IPS DF 4.7 (cell line): ENCODE measurements around the gene SLC24A3.

Experiments used
- DNase-seq: peaks from one replicate; pipeline ENCODE4 v3.0.0-alpha.2; 2013; ENCODE audit warnings: low spot score; ENCODE audit errors: extremely low read depth

The SLC24A3 gene

DNA sequence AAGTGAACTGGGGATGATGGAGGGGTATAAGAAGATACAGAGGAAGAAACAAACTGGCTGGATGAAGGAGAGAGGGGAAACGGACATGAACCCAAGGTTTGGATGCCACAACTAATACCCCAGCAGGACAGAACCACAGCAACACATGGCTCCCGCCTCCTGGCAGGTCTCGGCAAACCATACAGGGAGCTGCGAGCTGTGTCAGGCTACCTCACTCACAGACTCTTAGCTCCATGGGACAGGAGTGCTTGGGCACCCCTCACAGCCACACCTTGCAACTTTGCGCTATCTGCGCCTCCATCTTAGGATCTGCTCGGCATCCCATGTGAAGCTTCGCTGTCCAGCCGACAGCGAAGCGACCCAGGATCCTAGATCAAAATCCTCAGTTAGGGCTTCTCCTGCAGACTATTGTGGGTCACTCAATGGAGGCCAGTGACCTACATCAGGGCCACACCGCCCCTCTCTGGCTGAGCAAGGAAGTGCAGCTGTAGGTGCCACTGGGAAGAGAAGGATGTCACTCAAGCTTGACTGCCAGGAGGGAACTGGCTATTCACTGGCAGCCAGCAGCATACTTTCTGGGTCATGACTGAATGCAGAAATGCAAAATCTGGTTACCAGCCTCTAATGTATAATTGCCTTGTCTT lies 371.2 kb downstream of the SLC24A3 start:
- DNase-seq, result peak; percentile 51

DNA sequence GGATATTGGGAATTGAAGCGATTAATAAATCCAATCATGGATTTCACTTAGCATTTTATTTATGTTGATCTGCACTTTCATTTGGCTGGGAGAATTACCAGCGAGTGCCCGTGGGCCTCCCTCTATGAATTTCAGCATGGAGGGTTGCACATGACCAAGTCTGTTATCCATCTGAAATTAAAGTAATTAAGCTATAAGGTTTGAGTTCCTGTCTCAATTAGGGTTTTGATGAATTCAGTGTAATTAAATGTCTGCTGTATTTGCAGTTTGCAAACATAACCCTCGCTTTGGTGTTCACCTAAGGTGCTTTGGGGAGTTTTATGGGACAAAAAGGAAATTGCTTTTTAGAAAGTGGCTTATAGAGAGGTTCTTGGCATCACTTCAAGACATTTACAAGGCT lies 375.8 kb downstream of the SLC24A3 start:
- DNase-seq, result no peak

DNA sequence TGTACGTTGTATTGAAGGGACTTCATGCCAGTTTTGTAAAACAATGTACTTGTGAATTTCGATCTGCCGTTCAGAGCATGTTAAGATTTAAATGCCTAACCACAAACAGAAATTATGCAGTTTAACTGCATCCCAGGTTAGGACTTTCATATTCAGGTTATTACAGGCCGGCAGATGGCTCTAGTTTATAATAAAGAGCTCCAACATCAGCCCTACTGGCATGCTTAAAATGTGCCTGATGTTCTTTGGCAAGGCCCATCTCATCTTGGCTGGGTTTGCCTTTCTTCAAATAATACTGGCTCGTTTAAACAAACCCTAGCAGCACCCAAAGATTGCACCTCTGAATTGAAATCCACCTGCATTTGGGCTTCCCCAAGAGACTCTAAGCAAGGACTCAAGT lies 376.3 kb downstream of the SLC24A3 start:
- DNase-seq, result no peak

DNA sequence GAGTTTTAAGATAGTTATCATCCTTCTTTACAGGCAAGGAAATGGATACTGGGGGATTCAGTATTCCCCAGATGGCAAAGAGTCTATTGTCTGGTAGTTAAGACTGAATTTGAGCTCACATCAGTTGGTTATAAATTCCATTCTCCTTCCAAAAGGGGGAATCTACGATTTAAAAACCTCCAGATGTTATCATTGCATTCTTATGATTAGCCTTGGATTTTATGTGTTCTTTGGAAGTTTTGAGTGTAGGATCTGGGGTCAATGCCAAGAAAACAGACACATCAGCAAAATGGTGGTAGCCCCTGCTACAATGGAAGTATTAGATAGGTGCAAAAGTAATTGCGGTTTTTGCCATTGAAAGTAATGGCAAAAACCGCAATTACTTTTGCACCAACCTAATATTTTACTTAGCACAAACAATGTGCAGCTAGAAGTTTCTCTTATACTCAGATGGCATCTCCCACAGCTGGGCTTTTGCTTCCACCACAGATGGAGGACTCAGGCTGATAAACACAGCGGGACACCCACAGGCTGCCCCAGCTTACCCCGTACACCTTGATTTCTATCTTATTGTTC lies 377.4 kb downstream of the SLC24A3 start:
- DNase-seq, result no peak

DNA sequence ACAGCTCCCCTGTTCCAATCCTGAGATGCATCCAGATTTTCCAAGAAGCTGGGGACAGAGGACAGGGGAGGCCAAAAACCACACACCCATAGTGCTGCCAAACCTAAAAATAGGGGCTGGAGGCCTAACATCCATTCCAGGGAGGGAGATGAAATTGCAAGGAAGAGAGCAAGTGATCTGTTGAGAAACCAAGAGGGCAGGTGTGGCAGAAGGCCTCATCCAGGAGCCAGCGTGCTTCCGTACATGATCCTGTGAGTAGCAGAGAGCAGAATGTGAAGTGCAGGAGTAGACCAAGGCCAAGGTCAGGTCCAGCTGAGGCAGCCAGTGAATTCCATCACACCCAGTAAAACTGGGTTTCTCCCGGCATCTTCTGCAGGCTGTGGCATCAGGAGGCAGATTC lies 377.9 kb downstream of the SLC24A3 start:
- no peak for DNase-seq

DNA sequence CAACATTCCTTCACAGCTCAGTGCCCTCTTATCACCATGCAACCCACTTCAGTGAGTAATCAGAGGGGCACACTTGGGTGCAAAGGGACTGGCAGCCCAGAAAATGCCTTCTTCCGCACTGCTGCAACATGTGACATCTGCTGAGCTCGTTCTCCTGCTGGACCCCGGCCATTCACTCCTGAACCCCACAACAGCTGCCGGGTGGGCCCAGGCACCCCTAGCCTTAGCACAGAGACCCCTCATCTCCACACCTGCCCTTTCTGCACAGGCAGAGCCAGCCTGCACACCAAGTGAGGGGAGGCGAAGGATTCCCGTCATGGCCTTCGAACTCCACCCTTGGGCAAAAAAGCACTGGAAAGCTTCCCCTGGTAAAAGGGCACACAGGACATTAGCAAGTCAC lies 381.3 kb downstream of the SLC24A3 start:
- no peak for DNase-seq

DNA sequence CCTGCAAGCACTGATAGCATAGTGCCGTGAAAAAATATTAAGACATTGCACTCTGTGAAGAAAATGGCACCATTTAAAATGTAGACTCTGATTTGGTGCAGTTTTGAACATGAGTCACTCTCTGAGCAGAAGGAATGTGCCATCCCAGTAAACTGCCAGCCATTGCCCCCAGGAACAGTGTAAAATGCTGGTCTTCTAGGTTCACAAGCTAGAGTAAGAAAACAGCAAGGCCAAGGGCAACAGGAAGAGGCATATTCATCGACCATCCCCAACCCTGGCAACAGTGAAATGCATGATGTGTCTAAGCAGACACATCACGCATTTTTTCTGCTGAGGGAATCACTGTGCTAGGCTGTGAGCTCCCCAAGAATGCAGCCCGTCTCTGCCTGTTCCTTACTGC lies 382.5 kb downstream of the SLC24A3 start:
- no peak for DNase-seq

DNA sequence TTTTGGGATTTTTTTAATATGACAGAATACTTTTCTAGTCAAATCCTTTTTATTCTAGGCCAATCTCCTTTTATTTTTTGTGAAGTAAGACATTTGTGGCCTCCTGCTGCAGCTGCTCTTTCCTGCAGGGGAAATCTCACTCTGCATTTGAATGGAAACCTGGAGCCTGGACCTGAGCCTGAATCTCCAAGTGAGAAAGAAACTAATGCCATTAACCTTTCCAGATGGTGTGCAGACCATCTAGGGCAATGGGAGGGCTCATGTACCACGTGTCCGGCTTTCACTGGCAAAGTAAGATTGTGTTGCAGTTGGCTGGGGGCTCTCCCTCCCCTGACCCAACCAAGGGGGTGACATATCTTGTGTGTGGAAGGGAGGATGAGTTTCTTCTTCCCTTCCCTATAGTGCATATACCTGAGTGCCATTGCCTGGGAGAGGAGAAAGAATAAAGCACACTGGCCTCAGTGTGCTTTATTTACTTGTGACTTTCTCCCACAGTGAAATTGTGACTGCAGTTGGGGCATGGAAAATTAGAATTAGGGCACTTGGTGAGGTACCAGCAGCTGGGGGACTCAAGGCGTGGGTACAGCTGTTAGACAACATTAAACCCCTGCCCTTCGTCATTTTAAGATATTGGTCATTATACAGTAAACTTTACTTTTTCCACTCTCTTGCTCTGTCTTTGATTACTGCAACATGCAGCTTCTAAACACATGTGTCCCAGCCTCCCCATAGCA lies 385.8 kb downstream of the SLC24A3 start:
- DNase-seq, result no peak

DNA sequence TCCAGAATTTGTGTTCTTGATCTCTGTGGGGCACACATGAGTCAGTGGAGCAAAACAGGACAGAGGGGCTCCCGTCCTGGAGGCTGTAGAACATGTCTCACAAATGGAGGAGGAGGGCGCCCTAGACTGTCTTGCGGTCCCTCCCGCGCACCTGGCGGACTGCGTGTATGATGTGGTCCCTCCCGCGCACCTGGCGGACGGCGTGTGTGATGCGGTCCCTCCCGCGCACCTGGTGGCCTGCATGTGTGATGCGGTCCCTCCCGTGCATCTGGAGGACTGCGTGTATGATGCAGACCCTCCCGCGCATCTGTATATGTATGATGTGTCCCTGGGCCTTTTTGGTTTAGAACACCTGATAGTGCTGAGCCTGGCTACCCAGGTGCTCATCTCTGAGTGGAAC lies 386.8 kb downstream of the SLC24A3 start:
- DNase-seq, result no peak

DNA sequence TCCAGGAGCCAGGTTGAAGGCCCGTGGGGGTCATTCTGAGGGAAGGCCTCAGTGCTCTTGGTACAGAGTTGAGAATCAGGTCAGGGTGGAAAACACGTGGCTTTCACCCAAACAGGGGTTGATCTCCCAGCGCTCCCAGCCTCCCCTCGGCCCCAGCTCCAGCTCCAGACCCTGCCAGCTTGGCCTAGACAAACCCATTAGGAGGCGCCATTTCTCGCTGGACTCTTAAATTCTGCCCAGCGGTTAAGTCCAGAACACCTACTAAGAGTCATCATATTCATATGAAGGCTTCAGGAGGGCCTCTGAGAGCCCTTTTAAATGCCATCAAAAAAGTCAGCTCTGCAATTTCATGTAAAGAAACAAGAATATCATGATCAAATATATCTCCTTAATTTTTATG lies 387.6 kb downstream of the SLC24A3 start:
- DNase-seq, result no peak

DNA sequence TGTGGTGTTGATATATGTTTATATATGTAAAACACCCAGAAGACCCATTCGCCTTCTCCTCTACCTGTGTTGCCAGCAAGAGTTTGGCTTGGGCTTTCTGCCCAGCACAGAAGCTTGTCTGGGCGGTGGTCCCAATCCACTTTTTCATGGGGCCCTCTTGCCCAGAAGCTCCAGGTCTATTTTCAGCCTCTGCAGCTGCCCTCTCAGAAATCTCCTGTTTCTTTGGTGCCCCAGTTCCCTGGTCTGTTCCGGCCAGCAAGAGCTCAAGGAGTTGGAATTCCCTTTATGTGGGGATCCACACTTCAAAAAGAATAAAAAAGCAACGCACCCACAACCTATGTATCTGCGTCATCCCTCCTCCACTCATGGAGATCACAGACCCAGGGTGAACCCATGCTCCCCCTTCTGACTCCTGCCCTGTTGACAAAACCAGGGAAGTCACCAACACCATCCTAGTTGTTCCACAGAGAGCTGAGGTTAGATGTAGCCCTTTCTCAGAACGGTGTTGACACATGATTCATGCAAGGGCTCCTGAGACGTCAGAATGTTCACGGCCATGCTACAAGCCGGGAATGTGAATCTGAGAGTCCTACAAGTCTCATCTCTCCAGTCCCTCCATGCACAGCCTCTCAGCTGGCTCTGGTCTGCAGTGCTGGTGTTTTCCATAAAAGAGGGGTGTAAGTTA lies 388.8 kb downstream of the SLC24A3 start:
- no peak for DNase-seq

DNA sequence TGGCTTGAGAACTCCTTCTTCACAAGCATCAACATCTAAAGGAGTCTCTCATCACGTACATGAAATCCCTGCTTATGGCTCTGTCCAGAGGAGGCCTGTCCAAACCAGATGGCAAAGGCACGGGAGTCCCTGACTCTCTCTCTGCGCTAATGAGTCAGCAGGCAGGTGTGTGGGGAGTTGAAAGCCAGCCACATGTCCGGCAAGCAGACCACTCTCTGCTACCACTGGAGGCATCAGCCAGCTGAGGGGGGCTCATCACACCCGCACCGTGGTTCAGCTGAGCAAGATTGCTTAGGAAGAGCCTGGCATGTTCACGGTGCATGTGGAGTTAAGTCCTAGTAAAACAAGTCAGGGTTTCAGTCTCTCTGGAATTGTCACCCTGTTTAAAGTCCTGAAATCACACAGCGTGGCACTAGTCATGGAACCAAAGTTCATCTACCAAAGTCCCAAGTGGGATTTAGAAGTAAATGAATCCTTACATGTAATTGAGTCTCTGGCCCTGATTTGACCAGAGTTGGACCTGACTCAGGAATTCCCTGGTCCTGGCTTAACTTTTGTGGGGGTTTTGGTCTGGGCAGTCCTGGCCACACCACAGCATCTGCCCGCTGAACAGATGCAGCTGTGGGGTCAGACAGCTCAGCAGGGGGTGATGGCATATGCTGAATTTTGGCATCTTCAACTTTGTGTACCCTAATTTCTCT lies 390.4 kb downstream of the SLC24A3 start:
- no peak for DNase-seq

DNA sequence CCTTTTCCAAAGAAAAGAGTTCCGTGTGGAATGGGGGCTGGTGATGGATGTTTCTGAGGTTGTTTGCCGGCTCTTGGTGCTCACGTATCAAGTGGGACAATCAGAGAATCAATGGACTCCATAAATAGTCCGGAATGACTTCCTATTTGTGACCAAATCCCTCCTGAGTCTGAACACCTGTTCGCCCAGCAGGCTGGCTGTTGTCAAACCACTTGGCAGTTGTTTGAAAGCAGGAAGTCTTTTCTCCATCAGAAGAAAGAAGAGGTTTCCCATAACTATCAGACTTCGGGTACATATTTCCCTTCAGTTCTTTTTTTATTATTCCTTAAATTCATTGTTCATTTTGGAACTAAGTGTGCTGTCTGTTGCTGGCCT lies 390.9 kb downstream of the SLC24A3 start:
- no peak for DNase-seq

DNA sequence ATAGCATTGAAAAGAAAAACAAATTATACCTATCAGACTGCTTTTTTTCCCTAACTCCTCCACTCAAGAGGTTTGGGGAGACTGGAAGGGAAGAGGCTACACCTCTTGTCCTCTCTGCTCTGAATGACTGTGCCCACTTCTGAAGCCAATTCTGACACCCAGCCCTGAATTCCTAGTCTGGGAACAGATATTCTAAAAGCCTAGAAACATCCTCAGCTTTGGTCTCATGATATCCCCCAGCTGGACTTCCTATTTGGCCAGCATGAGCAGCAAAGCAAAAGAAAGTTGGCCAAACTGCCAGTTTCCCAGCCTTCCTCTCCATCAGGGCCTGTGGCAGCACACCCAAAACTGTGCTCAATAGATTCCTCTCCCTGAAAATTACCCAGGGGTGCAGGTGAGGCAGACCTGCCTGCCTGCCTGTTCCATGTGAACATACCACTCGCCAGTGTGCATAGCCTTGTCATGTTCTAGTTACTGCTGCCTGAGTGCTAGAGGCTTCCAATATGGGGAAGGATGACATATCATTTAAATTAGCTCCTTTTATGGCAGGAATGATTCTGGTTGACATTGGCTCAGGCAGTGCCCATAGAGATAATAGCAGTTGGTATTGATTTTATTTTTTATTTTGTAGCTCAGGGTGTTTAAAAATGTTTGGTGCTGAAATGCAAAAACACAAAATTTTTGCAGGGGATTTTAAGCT lies 393.5 kb downstream of the SLC24A3 start:
- DNase-seq, result no peak

DNA sequence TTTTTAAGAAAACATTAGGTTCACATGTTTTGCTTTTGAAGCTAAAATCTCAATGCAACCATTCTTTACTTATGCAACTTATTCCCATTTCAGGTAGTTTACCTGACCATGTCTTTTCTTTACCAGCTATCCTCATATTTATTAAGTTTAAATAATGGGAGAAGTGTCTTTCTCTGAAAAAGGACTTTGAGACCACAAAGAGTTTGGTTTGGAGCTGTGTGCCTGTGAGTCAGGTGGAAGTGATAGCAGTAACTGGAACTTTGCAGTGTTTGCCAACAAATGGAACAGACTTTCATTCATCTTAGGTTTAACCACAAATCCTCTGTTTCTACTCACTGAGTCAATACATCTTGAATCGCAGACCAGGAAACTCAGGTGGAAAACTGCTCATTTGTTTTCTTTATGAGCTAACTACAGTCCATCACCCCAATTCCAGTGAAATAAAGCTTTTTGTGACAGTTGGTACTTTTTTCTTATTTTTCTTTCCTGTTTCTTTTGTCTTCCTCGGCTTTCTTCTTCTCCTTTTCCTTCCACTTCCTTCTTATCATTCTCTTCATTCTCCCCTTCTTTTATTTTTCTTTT lies 397.3 kb downstream of the SLC24A3 start:
- no peak for DNase-seq

DNA sequence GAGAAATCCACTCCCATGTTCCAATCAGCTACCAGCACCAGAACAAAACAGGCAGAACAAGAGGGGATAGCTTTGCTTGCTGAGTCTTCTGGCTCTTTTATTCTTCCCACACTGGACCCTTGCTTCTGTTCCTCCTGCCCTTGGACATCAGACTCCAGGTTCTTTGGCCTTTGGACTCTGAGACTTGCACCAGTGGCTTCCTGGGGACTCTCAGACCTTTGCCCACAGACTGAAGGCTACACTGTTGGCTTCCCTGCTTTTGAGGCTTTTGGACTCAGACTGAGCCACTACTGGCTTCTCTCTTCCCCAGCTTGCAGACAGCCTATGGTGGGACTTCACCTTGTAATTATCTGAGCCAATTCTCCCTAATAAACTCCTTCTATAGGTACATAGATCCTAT lies 403.2 kb downstream of the SLC24A3 start:
- DNase-seq, result no peak

DNA sequence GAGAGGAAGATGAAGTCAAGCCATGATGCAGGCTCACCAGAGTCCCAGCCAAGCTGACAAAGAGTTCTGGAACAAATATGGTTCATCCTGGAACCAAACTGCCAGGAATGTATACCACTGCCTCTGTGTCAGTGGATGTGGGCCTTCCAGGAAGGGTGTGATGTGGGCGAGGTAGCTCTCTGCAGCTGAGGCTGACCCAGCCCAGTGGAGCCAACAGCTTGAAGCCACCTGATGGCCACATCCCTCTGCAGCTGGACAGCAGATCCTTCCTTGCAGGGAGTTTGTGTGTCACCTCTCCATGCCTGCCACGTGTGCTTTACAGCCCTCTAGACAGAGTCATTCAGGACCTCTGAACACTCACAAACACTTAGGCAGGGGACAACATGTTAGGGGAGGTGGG lies 403.6 kb downstream of the SLC24A3 start:
- DNase-seq, result no peak

DNA sequence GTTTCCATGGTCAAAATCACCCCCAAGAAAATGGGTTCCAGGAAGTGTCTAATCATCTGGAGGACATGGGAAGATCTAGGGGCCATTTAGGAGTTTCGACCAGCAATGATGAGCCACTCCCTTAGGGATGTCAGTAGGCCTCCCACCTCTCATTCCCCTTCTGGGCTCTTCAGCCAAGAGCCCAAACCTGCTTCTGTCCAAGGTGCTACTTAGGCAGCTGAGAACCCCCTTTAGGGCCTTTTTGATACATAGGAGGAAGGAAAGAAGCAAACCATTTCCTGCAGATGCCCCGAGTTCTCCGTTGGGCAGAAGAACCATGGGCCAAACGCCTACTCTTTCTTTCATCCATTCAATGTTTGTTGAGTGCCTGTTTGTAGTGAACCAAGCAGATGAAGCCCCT lies 404.2 kb downstream of the SLC24A3 start:
- DNase-seq, result no peak

DNA sequence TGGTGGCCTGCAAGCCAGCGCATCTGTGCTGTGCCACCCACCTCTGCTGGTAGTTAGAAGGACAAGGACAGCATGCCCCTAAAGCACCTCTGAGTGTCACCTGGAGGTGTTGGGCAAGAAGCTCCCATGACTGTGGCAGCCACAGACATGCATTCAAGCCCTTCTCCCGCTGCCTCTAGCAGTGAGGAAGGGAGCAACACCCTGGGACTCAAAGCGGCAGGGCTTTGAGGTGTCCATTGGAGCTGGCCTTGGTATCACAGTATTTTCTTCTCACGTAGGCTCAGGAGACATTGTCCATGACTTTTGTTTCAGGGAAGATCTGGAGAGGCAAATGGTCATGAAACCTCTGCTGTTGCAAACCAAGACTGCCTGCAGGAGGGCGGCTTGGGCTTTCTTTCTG lies 404.8 kb downstream of the SLC24A3 start:
- DNase-seq, result no peak

DNA sequence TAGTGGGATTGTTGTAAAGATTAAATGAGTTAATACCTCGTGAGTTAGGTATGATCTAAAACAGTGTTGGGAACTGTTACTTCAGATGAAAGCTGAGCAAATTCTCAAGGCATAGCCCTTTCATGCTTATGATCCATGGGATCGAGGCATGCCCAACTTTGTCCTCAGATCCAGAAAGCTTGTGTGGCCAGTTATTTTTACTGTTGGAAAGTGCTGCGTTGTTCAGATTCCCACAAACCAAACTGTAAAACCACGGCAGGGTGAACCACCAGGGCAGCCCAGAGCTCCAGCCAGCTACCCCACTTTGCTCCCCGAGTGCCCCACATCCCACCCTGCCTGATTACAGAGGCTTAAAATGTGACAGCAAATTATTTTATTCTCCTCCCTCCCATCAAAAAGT lies 406.3 kb downstream of the SLC24A3 start:
- DNase-seq, result no peak

DNA sequence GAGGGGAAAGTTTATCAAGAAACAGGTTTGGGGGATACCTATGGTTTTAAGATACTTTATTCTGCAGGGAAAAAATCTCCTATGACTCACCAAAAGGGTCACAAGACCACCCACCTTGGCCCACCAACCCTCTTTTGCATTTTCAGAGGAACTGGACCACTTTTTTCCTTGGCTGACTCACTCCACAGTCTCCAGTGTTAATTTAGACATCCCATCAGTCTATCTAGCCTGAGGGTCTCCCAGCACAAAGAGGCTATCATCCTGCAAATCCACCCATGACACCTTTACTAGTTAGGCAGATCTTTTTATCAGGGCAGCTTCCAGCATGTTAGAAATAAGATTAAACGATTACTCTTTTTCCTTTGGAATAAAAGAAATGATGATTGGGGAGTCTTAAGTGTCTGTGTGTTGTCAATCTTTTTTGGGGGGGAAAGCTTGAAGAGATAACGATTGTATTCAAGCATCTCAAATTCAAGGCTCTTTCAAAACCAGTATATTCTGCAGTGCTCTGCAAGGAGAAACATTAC lies 407.5 kb downstream of the SLC24A3 start:
- DNase-seq, result no peak
